ENCODE results near the gene NBEAL2. TPM values are rescaled to one million over a fixed set of nuclear protein-coding genes. Genes with fewer than 3 reads are reported as not detected.
A peak's percentile ranks its signal among the peaks of the same experiment; 100 is the strongest.

NBEAL2 gene
- total and polyA plus RNA-seq, 10 of the 15 experiments (the other 5 are each of a cell fraction or from before 2014, with no cell fraction given) = 0.07 to 127 (median 29.4) TPM

DNA sequence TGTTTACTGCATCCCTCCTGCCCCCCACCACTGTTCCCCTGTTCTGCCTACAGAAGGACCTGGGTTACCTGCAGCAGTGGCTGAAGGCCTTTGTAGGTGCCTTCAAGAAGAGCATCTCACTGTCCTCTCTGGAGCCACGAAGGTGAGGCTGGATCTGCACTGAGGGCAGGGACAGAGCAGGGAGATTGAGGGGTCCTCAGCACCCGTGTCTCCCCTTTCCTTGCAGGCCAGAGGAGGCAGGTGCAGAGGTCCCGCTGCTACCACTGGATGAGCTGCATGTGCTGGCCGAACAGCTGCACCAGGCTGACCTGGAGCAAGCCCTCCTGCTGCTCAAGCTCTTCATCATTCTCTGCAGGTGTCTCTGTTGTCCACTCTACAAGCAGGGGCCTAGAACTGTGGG is 9.2 kb downstream of the NBEAL2 start (continued):
- no peak for TF ChIP-seq MYB (IDR thresholded peaks at IDR 0.05; ENCODE audit: borderline replicate concordance, low read depth, low read length)
- TF ChIP-seq SMARCA5 (IDR thresholded peaks at IDR 0.05) = no peak

DNA sequence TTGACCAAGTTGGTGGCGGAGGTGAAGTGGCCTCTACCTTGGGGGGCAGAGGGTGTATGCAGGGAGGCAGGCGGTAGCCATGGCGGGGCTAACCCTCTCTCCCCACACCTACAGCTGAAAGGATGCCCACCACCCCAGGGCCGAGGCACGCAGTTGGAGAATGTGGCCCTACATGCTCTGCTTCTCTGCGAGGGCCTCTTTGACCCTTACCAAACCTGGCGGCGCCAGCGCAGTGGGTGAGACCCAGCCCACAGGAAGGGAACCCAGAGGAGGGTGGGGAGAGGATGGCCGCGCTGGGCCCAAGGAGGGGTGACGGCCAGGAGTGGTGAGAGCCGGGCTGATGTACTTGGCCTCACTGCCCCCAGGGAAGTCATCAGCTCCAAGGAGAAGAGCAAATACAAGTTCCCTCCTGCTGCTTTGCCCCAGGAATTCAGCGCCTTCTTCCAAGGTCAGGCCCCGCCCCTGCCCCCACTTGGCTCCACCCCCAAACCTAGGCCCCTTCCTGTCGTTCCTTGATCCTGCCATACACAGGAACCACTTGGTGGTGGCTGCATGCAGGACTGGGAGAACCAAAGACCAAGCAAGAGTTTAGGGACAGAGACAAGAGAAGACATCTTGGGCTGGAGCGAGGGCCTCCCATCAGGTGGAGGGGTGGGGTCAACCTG is 9.8 kb downstream of the NBEAL2 start:
- 92% methylated on average over 17 of the region's 17 CpGs for WGBS (ENCODE audit: insufficient coverage, insufficient replicate concordance, low lambda C conversion rate, missing lambda C conversion rate)
- intact Hi-C loops (cut with micrococcal nuclease; ENCODE audit: unreplicated experiment) (no loop called here), in situ Hi-C loops (cut with MboI) (no loop called here)
- BruUV-seq (replicated peaks) = no TSS peak
- Histone ChIP-seq H3K36me3 (ENCODE audit: control insufficient read depth in 2 of 2, insufficient read depth in 2 of 2, low read length in 1 of 2) (peaks cover 11 to 16% of the 10 kb centered on the region in 2 experiments; a peak in 3 of 4 replicates), H4K20me1 (ENCODE audit: control insufficient read depth, insufficient read depth) (no peaks in the 10 kb centered on the region), H3K4me1 (ENCODE audit: control insufficient read depth, insufficient read depth, low read length) (peaks cover 62% of the 10 kb centered on the region), H3K4me3 (no peak overlapping the region), H3K79me2 (ENCODE audit: control insufficient read depth, insufficient read depth, low read length) (peaks cover 45% of the 10 kb centered on the region), H3K4me2 (ENCODE audit: control insufficient read depth, insufficient read depth) (peak overlapping the region; percentile 99; the same call in 1 of the 2 replicates), H3K9me3 (replicated peaks; ENCODE audit: control insufficient read depth, insufficient read depth, low read length) (no peaks in the 10 kb centered on the region), H2AFZ (ENCODE audit: control insufficient read depth, low read depth, low read length) (no peak overlapping the region), H3K27me3 (replicated peaks in 1 of 2; ENCODE audit: control insufficient read depth in 2 of 2, insufficient read depth in 2 of 2, low read length in 1 of 2) (no peaks in the 10 kb centered on the region), H3K9ac (ENCODE audit: control insufficient read depth, insufficient read depth, low read length) (no peak overlapping the region), H3K27ac (ENCODE audit: control insufficient read depth, insufficient read depth) (peak overlapping the region; percentile 98)
- ChIA-PET RAD21 (ENCODE audit: unreplicated experiment) (interaction anchor here (1.4 kb wide), 2 partner anchors 31 to 36 kb away, joined by 3 to 4 read pairs; no protein-coding TSS in a partner anchor), SMC1A (ENCODE audit: uncharacterized antibody, unreplicated experiment) (interaction anchor here (0.7 to 1.1 kb wide), 3 partner anchors 8 to 45 kb away, joined by 3 read pairs; no protein-coding TSS in a partner anchor), CTCF (interaction anchor here (1.5 kb wide), 1 partner anchor 80 kb away, joined by 4 read pairs; no protein-coding TSS in a partner anchor), POLR2A (interaction anchor here (1.0 kb wide), 1 partner anchor 10 kb away, joined by 5 read pairs; the partner anchor contains the start of gene NBEAL2)
- DNase-seq (ENCODE audit: low read depth, low spot score) (no peak), FAIRE-seq (no peak), ATAC-seq (no peak)
- TF ChIP-seq NRF1 (conservative IDR thresholded peaks at IDR 0.05; ENCODE audit: low read depth, low read length) (no peak), CUX1 (IDR thresholded peaks at IDR 0.05; ENCODE audit: insufficient replicate concordance, low read depth, low read length) (no peak), NFXL1 (IDR thresholded peaks at IDR 0.05; ENCODE audit: borderline replicate concordance) (no peak), EGR1 (IDR thresholded peaks at IDR 0.05; ENCODE audit: borderline replicate concordance in 1 of 2, low read depth in 2 of 2, low read length in 2 of 2) (no peak), TCF7 (IDR thresholded peaks at IDR 0.05; ENCODE audit: borderline replicate concordance) (no peak), TBL1XR1 (IDR thresholded peaks at IDR 0.05; ENCODE audit: low read depth, low read length) (no peak), FOXK2 (IDR thresholded peaks at IDR 0.05) (no peak), NR2C1 (IDR thresholded peaks at IDR 0.05) (no peak), ZNF622 (IDR thresholded peaks at IDR 0.05) (no peak), BCLAF1 (IDR thresholded peaks at IDR 0.05) (no peak)
- TF ChIP-seq, protein P1, sequence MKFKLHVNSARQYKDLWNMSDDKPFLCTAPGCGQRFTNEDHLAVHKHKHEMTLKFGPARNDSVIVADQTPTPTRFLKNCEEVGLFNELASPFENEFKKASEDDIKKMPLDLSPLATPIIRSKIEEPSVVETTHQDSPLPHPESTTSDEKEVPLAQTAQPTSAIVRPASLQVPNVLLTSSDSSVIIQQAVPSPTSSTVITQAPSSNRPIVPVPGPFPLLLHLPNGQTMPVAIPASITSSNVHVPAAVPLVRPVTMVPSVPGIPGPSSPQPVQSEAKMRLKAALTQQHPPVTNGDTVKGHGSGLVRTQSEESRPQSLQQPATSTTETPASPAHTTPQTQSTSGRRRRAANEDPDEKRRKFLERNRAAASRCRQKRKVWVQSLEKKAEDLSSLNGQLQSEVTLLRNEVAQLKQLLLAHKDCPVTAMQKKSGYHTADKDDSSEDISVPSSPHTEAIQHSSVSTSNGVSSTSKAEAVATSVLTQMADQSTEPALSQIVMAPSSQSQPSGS (IDR thresholded peaks at IDR 0.05; ENCODE audit: low read length) = no peak

All from GM12878 (cell line).